AG04450 (cell line): ENCODE data around the gene NCDN. TPM values are rescaled to one million over a fixed set of nuclear protein-coding genes. Genes with fewer than 3 reads are reported as not detected.

Source experiments
- CTCF ChIA-PET: fragments of 300-600, 350-600 bp; formaldehyde crosslinking; extraction: SDS; loops from one replicate; lab custom pipeline; 2022; ENCODE audit warnings: antibody characterized with exemption, inconsistent platforms; lab: Charles Lee
- POLR2A ChIA-PET: fragments of 350-600 bp; formaldehyde crosslinking; extraction: SDS; loops from one replicate; lab custom pipeline; 2021; ENCODE audit warnings: antibody characterized with exemption, inconsistent platforms; lab: Yijun Ruan, JAX
- DNase-seq: peaks from one replicate; pipeline ENCODE4 v3.0.0-alpha.2; 2011; ENCODE audit warnings: low read depth, low spot score
- H3K27ac ChIP-seq: one replicate; pipeline ENCODE4 v1.5.1; 2012; ENCODE audit warnings: low read depth, low read length, control low read depth
- H3K27me3 ChIP-seq: one replicate; pipeline ENCODE4 v1.6.0; 2012; ENCODE audit warnings: low read length; ENCODE audit not compliant: control insufficient read depth, insufficient read depth
- H3K4me3 ChIP-seq: 2 replicates; pipeline ENCODE4 v1.5.1; 2011; ENCODE audit warnings: mild to moderate bottlenecking, low read depth, low read length, control low read depth
- H3K9me3 ChIP-seq: 2 replicates; pipeline ENCODE4 v1.5.1; 2012; ENCODE audit warnings: low read length; ENCODE audit not compliant: control insufficient read depth, insufficient read depth
- polyA plus RNA-seq: library from polyadenylated mRNA; depleted of rRNA; stranded (reverse); fragments of >200 nt; gene quantifications from 2 replicates; pipeline ENCODE4 v1.2.3, GENCODE V29; 2011
- TF ChIP-seq, protein P1 (sequence below): IDR thresholded peaks from 2 replicates; pipeline ENCODE4 v1.5.1; 2011; ENCODE audit warnings: low read depth, low read length, control low read depth, inconsistent platforms

Gene NCDN
- polyA plus RNA-seq, 1 experiment = 16.7 TPM

DNA sequence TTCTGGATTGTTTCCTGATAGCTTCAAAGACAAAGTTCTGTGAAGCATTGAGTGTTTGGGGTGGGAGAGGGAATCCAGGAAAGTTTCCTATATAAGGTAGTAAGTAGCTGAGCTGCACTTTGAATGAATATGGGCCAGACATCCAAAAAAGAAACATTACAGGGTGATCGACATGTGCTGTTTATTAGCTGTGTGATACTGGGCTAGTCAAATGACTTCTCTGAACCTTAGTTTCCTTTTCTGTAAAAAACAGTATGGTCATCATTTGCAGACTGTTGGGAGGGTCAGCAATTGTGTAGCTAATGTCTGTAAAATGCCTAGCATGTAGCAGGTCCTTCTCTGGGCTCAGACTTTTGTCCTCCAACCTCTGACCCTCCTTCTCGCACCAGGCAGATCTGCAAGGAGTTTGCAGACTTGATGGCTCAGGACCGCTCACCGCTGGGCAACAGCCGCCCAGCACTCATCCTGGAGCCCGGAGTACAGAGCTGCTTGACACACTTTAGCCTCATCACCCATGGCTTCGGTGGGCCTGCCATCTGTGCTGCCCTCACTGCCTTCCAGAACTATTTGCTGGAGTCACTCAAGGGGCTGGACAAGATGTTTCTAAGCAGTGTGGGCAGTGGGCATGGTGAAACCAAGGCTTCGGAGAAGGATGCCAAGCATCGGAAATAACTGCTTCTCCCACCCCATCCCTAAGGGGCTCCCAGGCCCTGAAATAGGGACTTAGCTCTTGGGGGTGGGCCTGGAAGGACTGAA, 36.6 kb downstream of the NCDN start:
- CTCF ChIA-PET = interaction anchor here (0.6 to 1.4 kb wide), 4 partner anchors 21 to 133 kb away, joined by 4 to 6 read pairs (median 5); partner anchors contain the start of gene TFAP2E
- Histone ChIP-seq H3K9me3 (no peaks in the 10 kb centered on the region), H3K27ac (no peak overlapping the region), H3K27me3 (no peaks in the 10 kb centered on the region), H3K4me3 (no peak overlapping the region)
- no peak for DNase-seq
- TF ChIP-seq, protein P1, sequence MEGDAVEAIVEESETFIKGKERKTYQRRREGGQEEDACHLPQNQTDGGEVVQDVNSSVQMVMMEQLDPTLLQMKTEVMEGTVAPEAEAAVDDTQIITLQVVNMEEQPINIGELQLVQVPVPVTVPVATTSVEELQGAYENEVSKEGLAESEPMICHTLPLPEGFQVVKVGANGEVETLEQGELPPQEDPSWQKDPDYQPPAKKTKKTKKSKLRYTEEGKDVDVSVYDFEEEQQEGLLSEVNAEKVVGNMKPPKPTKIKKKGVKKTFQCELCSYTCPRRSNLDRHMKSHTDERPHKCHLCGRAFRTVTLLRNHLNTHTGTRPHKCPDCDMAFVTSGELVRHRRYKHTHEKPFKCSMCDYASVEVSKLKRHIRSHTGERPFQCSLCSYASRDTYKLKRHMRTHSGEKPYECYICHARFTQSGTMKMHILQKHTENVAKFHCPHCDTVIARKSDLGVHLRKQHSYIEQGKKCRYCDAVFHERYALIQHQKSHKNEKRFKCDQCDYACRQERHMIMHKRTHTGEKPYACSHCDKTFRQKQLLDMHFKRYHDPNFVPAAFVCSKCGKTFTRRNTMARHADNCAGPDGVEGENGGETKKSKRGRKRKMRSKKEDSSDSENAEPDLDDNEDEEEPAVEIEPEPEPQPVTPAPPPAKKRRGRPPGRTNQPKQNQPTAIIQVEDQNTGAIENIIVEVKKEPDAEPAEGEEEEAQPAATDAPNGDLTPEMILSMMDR = no peak
- POLR2A ChIA-PET = no interaction called here

DNA sequence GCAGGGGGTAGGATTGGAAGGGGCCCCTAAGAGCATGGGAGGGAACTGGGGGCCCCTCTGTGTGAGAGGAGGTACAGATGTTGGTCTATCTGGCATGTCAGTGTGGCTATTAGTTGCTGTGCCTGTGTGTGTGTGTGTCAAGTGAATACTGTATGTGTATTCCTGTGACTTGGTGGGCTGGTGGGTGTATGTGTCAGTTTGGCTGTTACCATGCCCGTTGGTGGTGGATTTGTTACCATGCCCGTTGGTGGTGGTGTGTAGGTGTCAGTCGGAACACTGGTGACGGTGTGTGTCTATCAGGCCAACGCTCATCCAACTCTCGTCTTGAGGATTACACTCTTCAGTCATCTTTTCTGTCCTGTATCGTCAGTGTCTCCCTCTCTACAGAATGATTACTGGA, 38.1 kb downstream of the NCDN start:
- Histone ChIP-seq H3K4me3 (no peak overlapping the region), H3K9me3 (no peaks in the 10 kb centered on the region), H3K27ac (no peak overlapping the region), H3K27me3 (no peaks in the 10 kb centered on the region)
- CTCF ChIA-PET = no interaction called here
- TF ChIP-seq, protein P1 = no peak
- POLR2A ChIA-PET = no interaction called here
- DNase-seq = no peak

DNA sequence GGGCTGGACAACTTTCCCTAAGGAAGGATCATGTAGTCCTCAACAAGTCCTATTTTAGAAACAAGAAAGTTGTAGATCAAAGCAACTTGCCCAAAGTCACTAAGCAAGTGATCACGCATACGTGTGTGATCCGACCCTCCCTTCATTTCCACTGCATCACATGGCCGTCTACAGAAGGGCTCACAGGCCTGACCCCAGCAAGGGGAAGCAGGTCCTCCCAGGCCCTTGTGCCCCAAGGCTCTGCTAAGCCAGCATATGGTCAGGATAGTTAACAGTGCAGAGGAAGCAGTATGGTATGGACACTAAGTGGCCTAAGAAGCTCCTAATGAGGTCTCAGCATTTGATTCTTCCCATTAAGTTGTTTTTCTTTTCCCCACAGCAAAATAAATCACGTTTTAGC, 40.3 kb downstream of the NCDN start:
- no peak for DNase-seq
- TF ChIP-seq, protein P1 = no peak
- POLR2A ChIA-PET = interaction anchor here (0.6 to 0.7 kb wide), 2 partner anchors 54 to 147 kb away, joined by 3 read pairs; no protein-coding TSS in a partner anchor
- no peaks in the 10 kb centered on the region for H3K27me3 ChIP-seq
- H3K4me3 ChIP-seq = no peak overlapping the region
- no peaks in the 10 kb centered on the region for H3K9me3 ChIP-seq
- H3K27ac ChIP-seq = no peak overlapping the region
- CTCF ChIA-PET = no interaction called here

DNA sequence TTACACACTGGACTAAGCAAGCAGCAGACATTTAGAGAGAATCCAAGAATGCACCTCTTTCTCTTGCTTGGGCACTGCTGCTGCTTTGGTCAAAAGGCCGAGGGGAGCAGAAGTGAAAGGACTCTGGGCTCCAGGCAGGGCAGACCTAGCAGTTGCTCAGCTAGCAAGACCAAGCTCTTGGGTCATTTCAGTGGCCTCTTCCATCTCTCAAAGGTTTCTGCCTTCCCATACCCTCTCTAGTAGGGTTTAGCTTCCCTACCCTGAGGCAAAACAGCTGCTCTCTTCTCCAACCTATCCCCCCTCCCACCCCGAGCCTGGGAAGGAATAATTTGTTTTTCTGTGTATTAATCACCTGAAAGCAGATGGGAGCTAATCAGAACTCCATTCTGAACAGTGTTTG, 41.3 kb downstream of the NCDN start:
- Histone ChIP-seq H3K27ac (no peak overlapping the region), H3K4me3 (no peak overlapping the region), H3K9me3 (no peaks in the 10 kb centered on the region), H3K27me3 (no peaks in the 10 kb centered on the region)
- TF ChIP-seq, protein P1 = no peak
- DNase-seq = no peak
- ChIA-PET POLR2A (no interaction called here), CTCF (interaction anchor here (0.6 kb wide), 1 partner anchor 32 kb away, joined by 5 read pairs; no protein-coding TSS in a partner anchor)

DNA sequence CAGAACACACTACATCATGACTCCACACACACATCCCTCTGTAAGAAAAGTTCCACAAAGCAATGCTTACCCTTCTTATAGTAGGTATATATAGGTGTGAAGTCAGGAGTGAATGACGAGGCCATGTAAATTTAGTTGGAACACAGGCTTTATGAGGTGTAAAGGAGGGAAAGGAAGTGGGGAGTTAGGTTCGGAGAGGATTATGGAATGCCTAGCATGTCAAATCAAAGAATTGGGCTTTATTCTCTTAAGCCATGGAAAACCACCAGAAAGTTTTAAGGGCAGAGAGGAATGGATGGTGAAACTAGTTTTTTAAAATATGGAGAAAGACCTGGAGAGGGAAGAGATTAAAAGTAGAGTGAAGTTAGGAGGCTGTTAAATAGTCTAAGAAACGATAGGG, 41.8 kb downstream of the NCDN start:
- Histone ChIP-seq H3K27me3 (no peaks in the 10 kb centered on the region), H3K9me3 (no peaks in the 10 kb centered on the region), H3K4me3 (no peak overlapping the region), H3K27ac (no peak overlapping the region)
- CTCF ChIA-PET = interaction anchor here (0.6 kb wide), 1 partner anchor 33 kb away, joined by 5 read pairs; no protein-coding TSS in a partner anchor
- POLR2A ChIA-PET = no interaction called here
- no peak for DNase-seq
- TF ChIP-seq, protein P1 = no peak
